ENCODE results near the gene CAMK4.

The CAMK4 gene

GRCh38 chr5:111308951-111309350 lies 84.8 kb downstream of the CAMK4 start:
- Histone ChIP-seq H3K4me3 (replicated peaks; ENCODE audit: insufficient read depth, low read length) (no peak overlapping the region), H3K27me3 (ENCODE audit: insufficient read depth, poor library complexity, severe bottlenecking) (no peaks in the 10 kb centered on the region), H3K27ac (replicated peaks) (no peak overlapping the region)
- DNase-seq (ENCODE audit: low read depth in 1 of 2, low spot score in 1 of 2): no peak
- TF ChIP-seq, protein P1, sequence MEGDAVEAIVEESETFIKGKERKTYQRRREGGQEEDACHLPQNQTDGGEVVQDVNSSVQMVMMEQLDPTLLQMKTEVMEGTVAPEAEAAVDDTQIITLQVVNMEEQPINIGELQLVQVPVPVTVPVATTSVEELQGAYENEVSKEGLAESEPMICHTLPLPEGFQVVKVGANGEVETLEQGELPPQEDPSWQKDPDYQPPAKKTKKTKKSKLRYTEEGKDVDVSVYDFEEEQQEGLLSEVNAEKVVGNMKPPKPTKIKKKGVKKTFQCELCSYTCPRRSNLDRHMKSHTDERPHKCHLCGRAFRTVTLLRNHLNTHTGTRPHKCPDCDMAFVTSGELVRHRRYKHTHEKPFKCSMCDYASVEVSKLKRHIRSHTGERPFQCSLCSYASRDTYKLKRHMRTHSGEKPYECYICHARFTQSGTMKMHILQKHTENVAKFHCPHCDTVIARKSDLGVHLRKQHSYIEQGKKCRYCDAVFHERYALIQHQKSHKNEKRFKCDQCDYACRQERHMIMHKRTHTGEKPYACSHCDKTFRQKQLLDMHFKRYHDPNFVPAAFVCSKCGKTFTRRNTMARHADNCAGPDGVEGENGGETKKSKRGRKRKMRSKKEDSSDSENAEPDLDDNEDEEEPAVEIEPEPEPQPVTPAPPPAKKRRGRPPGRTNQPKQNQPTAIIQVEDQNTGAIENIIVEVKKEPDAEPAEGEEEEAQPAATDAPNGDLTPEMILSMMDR (IDR thresholded peaks at IDR 0.05; ENCODE audit: insufficient read depth, low read length): no peak
- TF ChIP-seq POLR2AphosphoS5 (IDR thresholded peaks at IDR 0.05; ENCODE audit: low read depth) (no peak), SPI1 (IDR thresholded peaks at IDR 0.05; ENCODE audit: borderline replicate concordance, low read depth) (no peak), REST (IDR thresholded peaks at IDR 0.05; ENCODE audit: insufficient replicate concordance, low read depth) (no peak), GABPA (IDR thresholded peaks at IDR 0.05; ENCODE audit: low read depth) (no peak)

DNA sequence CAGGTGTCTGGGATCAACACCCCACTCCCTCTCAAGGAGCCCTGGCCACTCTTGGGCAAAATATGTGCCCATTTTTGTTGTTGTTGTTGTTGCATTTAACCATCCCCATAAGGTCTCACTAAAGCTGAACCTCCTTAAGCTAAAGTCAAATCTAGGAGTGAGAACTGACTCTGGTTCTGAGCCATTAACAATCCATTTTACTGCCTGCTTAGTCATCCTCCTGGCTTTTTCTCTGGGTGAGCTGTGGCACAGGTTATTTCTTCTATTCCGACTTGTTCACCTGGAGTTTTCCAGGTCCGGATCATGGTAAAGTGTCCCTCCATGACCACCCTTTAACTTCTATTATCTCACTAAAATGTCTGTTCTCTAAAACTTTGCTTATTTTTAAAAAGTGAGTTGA lies 85.2 kb downstream of the CAMK4 start:
- TF ChIP-seq, protein P1 (IDR thresholded peaks at IDR 0.05; ENCODE audit: insufficient read depth, low read length): no peak
- no peak for TF ChIP-seq SPI1 (IDR thresholded peaks at IDR 0.05; ENCODE audit: borderline replicate concordance, low read depth)
- TF ChIP-seq POLR2AphosphoS5 (IDR thresholded peaks at IDR 0.05; ENCODE audit: low read depth): no peak
- no peak for TF ChIP-seq REST (IDR thresholded peaks at IDR 0.05; ENCODE audit: insufficient replicate concordance, low read depth)
- no peak for TF ChIP-seq GABPA (IDR thresholded peaks at IDR 0.05; ENCODE audit: low read depth)
- Histone ChIP-seq H3K27ac (replicated peaks) (no peak overlapping the region), H3K4me3 (replicated peaks; ENCODE audit: insufficient read depth, low read length) (no peak overlapping the region), H3K27me3 (ENCODE audit: insufficient read depth, poor library complexity, severe bottlenecking) (no peaks in the 10 kb centered on the region)
- DNase-seq (ENCODE audit: low read depth in 1 of 2, low spot score in 1 of 2): no peak

- TF ChIP-seq, protein P1 (IDR thresholded peaks at IDR 0.05; ENCODE audit: insufficient read depth, low read length): no peak
- TF ChIP-seq GABPA (IDR thresholded peaks at IDR 0.05; ENCODE audit: low read depth) (no peak), POLR2AphosphoS5 (IDR thresholded peaks at IDR 0.05; ENCODE audit: low read depth) (no peak), SPI1 (IDR thresholded peaks at IDR 0.05; ENCODE audit: borderline replicate concordance, low read depth) (no peak), REST (IDR thresholded peaks at IDR 0.05; ENCODE audit: insufficient replicate concordance, low read depth) (no peak)
These were observed 86.8 kb downstream of the CAMK4 start for GRCh38 chr5:111310711-111311620.

More at GRCh38 chr5:111310711-111311620, 86.8 kb downstream of the CAMK4 start:
- Histone ChIP-seq H3K4me3 (replicated peaks; ENCODE audit: insufficient read depth, low read length) (no peak overlapping the region), H3K27me3 (ENCODE audit: insufficient read depth, poor library complexity, severe bottlenecking) (no peaks in the 10 kb centered on the region), H3K27ac (replicated peaks) (no peak overlapping the region)
- DNase-seq (ENCODE audit: low read depth in 1 of 2, low spot score in 1 of 2): no peak

Measured in HL-60 (cell line).